GM10248 (cell line): ENCODE data around the gene SNAPC4.

Experiments used
- CTCF ChIA-PET: fragments of 300-600 bp; sonication (Branson Sonifier 250); formaldehyde crosslinking; extraction: SDS; loops from one replicate; lab custom pipeline; 2021; ENCODE audit warnings: antibody characterized with exemption; lab: Yijun Ruan, JAX
- POLR2A ChIA-PET: fragments of 350-650 bp; sonication (Branson Sonifier 250); formaldehyde crosslinking; extraction: SDS; loops from one replicate; lab custom pipeline; 2020; ENCODE audit warnings: antibody characterized with exemption; lab: Yijun Ruan, JAX
- DNase-seq: peaks from one replicate; pipeline ENCODE4 v3.0.0; 2012; ENCODE audit errors: extremely low spot score
- CTCF ChIP-seq: IDR thresholded peaks from 2 replicates; pipeline ENCODE4 v1.5.1; 2012; ENCODE audit warnings: mild to moderate bottlenecking, low read depth; ENCODE audit errors: extremely low read depth, missing control alignments, control extremely low read depth

Gene SNAPC4

GRCh38 chr9:136380381-136380780 is 19.6 kb downstream of the SNAPC4 start:
- no peak for DNase-seq
- POLR2A ChIA-PET = no interaction called here
- CTCF ChIA-PET = interaction anchor here (1.3 to 3.2 kb wide), 2 partner anchors 17 to 26 kb away, joined by 3 to 18 read pairs; partner anchors contain the start of gene DNLZ
- TF ChIP-seq CTCF = no peak

DNA sequence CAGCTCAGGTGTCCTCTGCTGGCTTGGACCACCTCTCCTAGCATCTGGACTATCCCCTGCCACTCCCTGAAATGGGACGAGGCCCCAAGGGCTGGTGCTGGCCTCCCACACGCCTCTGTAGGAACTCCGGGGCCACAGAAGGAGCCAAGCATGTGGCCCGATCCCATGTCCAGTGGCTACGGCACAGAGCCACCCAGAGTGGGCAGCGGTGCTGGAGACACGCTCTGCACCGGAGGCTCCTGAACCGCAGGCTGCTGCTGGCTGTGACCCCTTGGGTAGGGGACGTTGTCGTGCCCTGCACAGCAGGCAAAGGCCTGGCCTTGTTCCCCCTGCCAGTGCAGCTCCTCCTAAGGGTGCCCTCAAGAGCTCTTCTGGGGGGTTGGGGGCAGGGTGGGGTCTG is 20.1 kb downstream of the SNAPC4 start:
- ChIA-PET POLR2A (no interaction called here), CTCF (interaction anchor here (1.0 to 3.2 kb wide), 3 partner anchors 16 to 17 kb away, joined by 3 to 18 read pairs (median 3); partner anchors contain the start of gene DNLZ)
- no peak for DNase-seq
- TF ChIP-seq CTCF = no peak

- no peak for DNase-seq
- POLR2A ChIA-PET = no interaction called here
- CTCF ChIA-PET = interaction anchor here (1.0 to 1.2 kb wide), 2 partner anchors 15 to 16 kb away, joined by 3 read pairs; partner anchors contain the start of gene DNLZ
- TF ChIP-seq CTCF = no peak
These were observed 20.6 kb downstream of the SNAPC4 start for GRCh38 chr9:136379401-136379800.

GRCh38 chr9:136379003-136379287 is 21.0 kb downstream of the SNAPC4 start:
- CTCF ChIA-PET = interaction anchor here (1.0 to 1.2 kb wide), 2 partner anchors 15 to 16 kb away, joined by 3 read pairs; partner anchors contain the start of gene DNLZ
- POLR2A ChIA-PET = no interaction called here
- no peak for DNase-seq
- TF ChIP-seq CTCF = no peak

- no peak for DNase-seq
- no peak for TF ChIP-seq CTCF
- ChIA-PET CTCF (interaction anchor here (1.0 to 1.8 kb wide), 2 partner anchors 9 to 14 kb away, joined by 3 to 4 read pairs; partner anchors contain the start of gene DNLZ), POLR2A (no interaction called here)
These were observed 21.6 kb downstream of the SNAPC4 start for GRCh38 chr9:136378170-136379002.

DNA sequence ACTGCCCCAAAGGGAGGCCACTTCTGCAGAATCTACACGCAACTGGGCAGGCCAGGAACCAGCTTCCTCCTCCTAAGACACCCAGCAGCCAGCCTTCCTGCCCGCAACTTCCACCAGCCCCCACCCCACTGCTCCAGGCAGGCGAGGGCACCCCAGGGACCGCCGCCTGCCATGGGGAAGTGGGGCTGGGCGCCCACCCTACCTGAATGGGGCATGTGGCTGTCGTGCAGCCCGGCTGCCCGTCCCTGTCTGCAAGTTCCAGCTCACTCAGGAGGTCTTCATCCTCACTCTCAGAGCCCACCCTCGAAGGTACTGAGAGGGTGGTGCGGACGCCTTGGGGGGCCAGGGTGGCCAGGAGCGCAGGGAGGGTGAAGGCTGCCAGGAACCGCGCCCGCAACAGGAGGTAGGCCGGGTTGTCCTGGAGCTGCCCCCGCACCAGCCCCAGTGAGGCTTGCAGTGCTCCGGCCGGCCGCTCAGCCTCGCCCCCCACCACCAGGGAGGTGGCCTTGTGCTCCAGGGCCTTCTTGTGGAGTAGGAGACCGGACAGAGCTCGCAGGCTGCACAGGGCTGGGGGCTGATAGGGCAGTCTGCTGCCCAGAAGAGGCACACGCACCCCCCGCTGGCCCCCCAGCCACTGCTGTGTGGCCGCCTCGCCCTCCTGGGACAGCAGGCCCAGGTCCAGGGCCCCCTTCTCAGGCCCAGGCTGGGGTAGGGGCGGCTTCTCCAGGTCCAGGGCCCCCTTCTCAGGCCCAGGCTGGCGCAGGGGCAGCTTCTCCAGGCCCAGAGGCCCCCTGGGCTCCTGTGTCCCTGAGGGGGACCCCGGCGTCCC is 22.4 kb downstream of the SNAPC4 start:
- ChIA-PET CTCF (interaction anchor here (1.8 kb wide), 1 partner anchor 10 kb away, joined by 4 read pairs; no protein-coding TSS in a partner anchor), POLR2A (no interaction called here)
- no peak for TF ChIP-seq CTCF
- DNase-seq = no peak
